ENCODE results near the gene PRTFDC1.
"Not testable (repeated sequence)": the region's sequence is repeated elsewhere in the genome, so short reads cannot be mapped to it uniquely, and the experiment has no call there.

PRTFDC1 gene

DNA sequence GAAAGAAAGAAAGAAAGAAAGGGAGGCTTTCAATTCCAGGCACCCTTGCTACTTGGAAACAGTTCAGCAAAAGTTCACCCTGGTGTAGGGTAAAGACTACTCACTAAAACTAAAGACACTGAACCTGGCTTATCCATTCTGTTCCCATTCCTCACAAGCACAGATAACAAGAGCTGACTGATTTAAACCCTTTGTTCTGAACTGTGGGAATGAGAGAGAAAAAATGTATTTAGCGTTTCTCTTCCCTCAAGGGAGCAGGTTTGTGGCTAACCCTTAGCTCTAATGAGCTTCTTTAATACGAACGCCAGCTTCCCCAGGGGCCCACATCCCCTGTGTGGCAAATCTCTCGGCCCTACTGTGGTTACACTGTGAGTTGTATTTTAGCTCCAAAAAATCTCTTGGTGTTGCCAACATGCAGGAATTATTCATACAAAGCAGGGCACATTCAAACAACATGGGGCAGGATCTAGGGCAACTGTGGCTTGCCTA is 23.3 kb downstream of the PRTFDC1 start:
- H3K36me3 ChIP-seq (ENCODE audit: control insufficient read depth, insufficient read depth, low read length): no peaks in the 10 kb centered on the region
- H3K4me3 ChIP-seq (ENCODE audit: low read depth, low read length): no peak overlapping the region
- peak overlapping the region; percentile 47 for H2AFZ ChIP-seq
- H3K27ac ChIP-seq: peak overlapping the region; percentile 88
- no peaks in the 10 kb centered on the region for H3K79me2 ChIP-seq
- no peak overlapping the region for H3K9ac ChIP-seq
- H3K9me3 ChIP-seq (ENCODE audit: control insufficient read depth, low read length): no peaks in the 10 kb centered on the region
- H3K27me3 ChIP-seq (ENCODE audit: control insufficient read depth, insufficient read depth, low read length): no peaks in the 10 kb centered on the region
- TF ChIP-seq, protein P1, sequence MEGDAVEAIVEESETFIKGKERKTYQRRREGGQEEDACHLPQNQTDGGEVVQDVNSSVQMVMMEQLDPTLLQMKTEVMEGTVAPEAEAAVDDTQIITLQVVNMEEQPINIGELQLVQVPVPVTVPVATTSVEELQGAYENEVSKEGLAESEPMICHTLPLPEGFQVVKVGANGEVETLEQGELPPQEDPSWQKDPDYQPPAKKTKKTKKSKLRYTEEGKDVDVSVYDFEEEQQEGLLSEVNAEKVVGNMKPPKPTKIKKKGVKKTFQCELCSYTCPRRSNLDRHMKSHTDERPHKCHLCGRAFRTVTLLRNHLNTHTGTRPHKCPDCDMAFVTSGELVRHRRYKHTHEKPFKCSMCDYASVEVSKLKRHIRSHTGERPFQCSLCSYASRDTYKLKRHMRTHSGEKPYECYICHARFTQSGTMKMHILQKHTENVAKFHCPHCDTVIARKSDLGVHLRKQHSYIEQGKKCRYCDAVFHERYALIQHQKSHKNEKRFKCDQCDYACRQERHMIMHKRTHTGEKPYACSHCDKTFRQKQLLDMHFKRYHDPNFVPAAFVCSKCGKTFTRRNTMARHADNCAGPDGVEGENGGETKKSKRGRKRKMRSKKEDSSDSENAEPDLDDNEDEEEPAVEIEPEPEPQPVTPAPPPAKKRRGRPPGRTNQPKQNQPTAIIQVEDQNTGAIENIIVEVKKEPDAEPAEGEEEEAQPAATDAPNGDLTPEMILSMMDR (IDR thresholded peaks at IDR 0.05): no peak
- peaks cover 20% of the 10 kb centered on the region for H3K4me1 ChIP-seq
- H3K4me2 ChIP-seq (ENCODE audit: low read length): no peak overlapping the region

DNA sequence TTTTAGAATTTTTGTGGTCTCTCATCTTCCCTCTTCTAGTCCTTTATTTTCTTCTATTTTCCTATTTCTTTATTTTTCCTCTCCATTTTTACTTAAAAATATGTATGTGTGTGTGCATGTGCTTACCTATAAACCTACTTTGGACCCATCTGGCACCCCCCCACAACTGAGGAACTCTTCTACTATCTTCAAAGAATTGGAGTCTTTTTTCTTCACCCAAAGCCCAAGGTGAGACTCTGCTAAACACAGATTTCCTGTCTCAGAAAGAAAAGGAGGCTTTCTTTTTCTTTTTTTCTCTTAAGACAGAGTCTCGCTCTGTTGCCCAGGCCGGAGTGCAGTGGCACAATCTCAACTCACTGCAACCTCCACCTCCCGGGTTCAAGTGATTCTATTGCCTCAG is 24.2 kb downstream of the PRTFDC1 start:
- no peaks in the 10 kb centered on the region for H3K79me2 ChIP-seq
- TF ChIP-seq, protein P1 (IDR thresholded peaks at IDR 0.05): no peak

DNA sequence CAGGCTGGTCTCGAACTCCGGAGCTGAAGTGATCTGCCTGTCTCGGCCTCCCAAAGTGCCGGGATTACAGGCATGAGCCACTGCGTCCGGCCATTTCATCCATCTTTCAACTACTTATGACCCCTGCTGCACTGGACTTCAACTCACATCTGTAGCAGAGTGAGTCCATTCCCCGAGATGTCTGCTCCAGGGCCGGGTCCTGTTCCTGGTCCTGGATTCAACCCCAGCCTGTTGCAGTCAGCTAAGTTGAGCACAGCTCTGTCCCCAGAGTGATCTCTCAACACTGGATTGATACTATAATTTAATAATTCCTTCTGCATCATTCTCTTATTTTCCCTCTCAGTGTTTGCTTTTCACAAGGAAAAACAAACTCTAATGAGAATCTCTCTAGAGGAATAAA is 25.8 kb downstream of the PRTFDC1 start:
- Histone ChIP-seq H2AFZ (no peak overlapping the region), H3K27me3 (ENCODE audit: control insufficient read depth, insufficient read depth, low read length) (no peaks in the 10 kb centered on the region), H3K9me3 (ENCODE audit: control insufficient read depth, low read length) (no peaks in the 10 kb centered on the region), H3K27ac (no peak overlapping the region), H3K79me2 (no peaks in the 10 kb centered on the region), H3K36me3 (ENCODE audit: control insufficient read depth, insufficient read depth, low read length) (no peaks in the 10 kb centered on the region), H3K4me2 (ENCODE audit: low read length) (no peak overlapping the region), H3K4me3 (ENCODE audit: low read depth, low read length) (no peak overlapping the region), H3K4me1 (peaks cover 16% of the 10 kb centered on the region), H3K9ac (no peak overlapping the region)
- TF ChIP-seq, protein P1 (IDR thresholded peaks at IDR 0.05): no peak

More for the DNA sequence above, 24.2 kb downstream of the PRTFDC1 start:
- Histone ChIP-seq H2AFZ (no peak overlapping the region), H3K4me2 (ENCODE audit: low read length) (no peak overlapping the region), H3K9me3 (ENCODE audit: control insufficient read depth, low read length) (no peaks in the 10 kb centered on the region), H3K36me3 (ENCODE audit: control insufficient read depth, insufficient read depth, low read length) (no peaks in the 10 kb centered on the region), H3K4me1 (peaks cover 16% of the 10 kb centered on the region), H3K9ac (no peak overlapping the region), H3K27ac (no peak overlapping the region), H3K4me3 (ENCODE audit: low read depth, low read length) (no peak overlapping the region), H3K27me3 (ENCODE audit: control insufficient read depth, insufficient read depth, low read length) (no peaks in the 10 kb centered on the region)

DNA sequence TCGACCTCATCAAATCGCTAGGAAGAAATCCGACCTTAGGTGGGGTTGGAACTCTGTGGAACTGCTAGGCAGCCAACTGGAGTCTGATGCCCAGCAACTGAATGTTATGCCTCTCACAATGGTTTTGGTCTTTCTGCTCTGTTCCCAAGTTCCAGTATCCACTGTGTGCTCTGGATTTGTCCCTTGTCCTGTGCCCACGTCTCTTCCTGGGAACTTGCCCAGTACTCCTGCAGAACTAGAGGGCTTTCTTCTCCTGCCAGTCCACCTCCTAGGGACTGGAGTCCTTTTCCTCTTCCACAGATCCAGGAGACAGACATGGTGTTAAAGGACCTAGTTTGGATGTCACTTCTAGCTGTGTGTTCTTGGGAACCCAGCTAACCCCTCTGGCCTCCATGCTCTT is 26.6 kb downstream of the PRTFDC1 start:
- no peak overlapping the region for H3K9ac ChIP-seq
- no peaks in the 10 kb centered on the region for H3K36me3 ChIP-seq (ENCODE audit: control insufficient read depth, insufficient read depth, low read length)
- no peaks in the 10 kb centered on the region for H3K27me3 ChIP-seq (ENCODE audit: control insufficient read depth, insufficient read depth, low read length)

DNA sequence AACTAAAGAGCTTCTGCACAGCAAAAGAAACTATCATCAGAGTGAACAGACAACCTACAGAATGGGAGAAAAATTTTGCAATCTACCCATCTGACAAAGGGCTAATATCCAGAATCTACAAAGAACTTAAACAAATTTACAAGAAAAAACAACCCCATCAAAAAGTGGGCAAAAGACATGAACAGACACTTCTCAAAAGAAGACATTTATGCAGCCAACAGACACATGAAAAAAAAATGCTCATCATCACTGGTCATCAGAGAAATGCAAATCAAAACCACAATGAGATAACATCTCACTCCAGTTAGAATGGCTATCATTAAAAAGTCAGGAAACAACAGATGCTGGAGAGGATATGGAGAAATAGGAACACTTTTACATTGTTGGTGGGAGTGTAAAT is 27.9 kb downstream of the PRTFDC1 start:
- peaks cover 13% of the 10 kb centered on the region for H3K4me1 ChIP-seq
- H3K27me3 ChIP-seq (ENCODE audit: control insufficient read depth, insufficient read depth, low read length); H3K36me3 ChIP-seq (ENCODE audit: control insufficient read depth, insufficient read depth, low read length); H3K27ac ChIP-seq; H3K4me3 ChIP-seq (ENCODE audit: low read depth, low read length); H3K9me3 ChIP-seq (ENCODE audit: control insufficient read depth, low read length); H3K4me2 ChIP-seq (ENCODE audit: low read length); H3K79me2 ChIP-seq; H3K9ac ChIP-seq; H2AFZ ChIP-seq: not testable (repeated sequence)

More for the DNA sequence above, 26.6 kb downstream of the PRTFDC1 start:
- Histone ChIP-seq H3K79me2 (no peaks in the 10 kb centered on the region), H3K27ac (no peak overlapping the region), H3K9me3 (ENCODE audit: control insufficient read depth, low read length) (no peaks in the 10 kb centered on the region), H2AFZ (no peak overlapping the region), H3K4me3 (ENCODE audit: low read depth, low read length) (no peak overlapping the region), H3K4me2 (ENCODE audit: low read length) (no peak overlapping the region), H3K4me1 (peaks cover 22% of the 10 kb centered on the region)
- TF ChIP-seq, protein P1 (IDR thresholded peaks at IDR 0.05): no peak

DNA sequence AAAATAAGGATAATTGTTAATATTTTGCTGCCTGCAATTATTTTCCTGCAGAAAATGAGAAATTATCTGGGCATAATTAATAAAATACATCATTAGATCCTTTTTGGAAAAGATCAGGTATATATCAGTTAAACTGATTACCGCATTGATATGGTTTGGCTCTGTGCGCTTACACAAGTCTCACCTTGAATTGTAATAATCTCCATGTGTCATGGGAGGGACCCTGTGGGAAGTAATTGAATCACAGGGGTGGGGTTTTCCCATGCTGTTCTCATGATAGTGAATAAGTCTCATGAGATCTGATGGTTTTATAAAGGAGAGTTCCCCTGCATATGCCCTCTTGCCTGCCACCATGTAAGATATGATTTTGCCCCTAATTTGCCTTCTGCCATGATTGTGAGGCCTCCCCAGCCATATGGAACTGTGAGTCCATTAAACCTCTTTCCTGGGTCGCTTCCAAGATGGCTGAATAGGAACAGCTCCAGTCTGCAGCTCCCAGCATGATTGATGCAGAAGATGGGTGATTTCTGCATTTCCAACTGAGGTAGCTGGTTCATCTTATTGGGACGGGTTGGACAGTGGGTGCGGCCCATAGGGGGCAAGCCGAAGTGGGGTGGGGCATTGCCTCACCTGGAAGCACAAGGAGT is 30.1 kb downstream of the PRTFDC1 start:
- H3K4me2 ChIP-seq (ENCODE audit: low read length); H3K9me3 ChIP-seq (ENCODE audit: control insufficient read depth, low read length); H3K4me3 ChIP-seq (ENCODE audit: low read depth, low read length); H3K27me3 ChIP-seq (ENCODE audit: control insufficient read depth, insufficient read depth, low read length); H3K79me2 ChIP-seq; H3K4me1 ChIP-seq; H2AFZ ChIP-seq; H3K9ac ChIP-seq; H3K36me3 ChIP-seq (ENCODE audit: control insufficient read depth, insufficient read depth, low read length); H3K27ac ChIP-seq: not testable (repeated sequence)
